K562 (cell line): ENCODE measurements around the gene EMX1.

ENCODE experiments used
- CTCFL ChIP-seq: IDR thresholded peaks from 2 replicates; pipeline ENCODE4 v1.6.1; 2011; ENCODE audit warnings: borderline replicate concordance, low read depth, mild to moderate bottlenecking, moderate library complexity, low read length; ENCODE audit not compliant: insufficient read depth, poor library complexity, severe bottlenecking
- EP300 ChIP-seq: IDR thresholded peaks from 2 replicates; pipeline ENCODE4 v1.6.1; 2012; ENCODE audit warnings: low read length, improper control_type of control experiment
- JUN ChIP-seq, 2 experiments: sonication (generic) in 1 of 2; formaldehyde crosslinking in 1 of 2; IDR thresholded peaks; 2 replicates each; pipeline versions ENCODE4 v1.6.1 to v1.8.0; 2012 to 2022; ENCODE audit warnings: borderline replicate concordance in 2 of 2, mild to moderate bottlenecking in 2 of 2, improper control_type of control experiment in 1 of 2, low read depth in 1 of 2, low read length in 1 of 2, missing genetic modification reagents in 1 of 2
- JUND ChIP-seq, 2 experiments: IDR thresholded peaks; 2 replicates in 1 of 2; 3 replicates in 1 of 2; pipeline ENCODE4 v1.6.1; 2011; ENCODE audit warnings: borderline replicate concordance in 2 of 2, low read depth in 2 of 2, low read length in 2 of 2, improper control_type of control experiment in 1 of 2, missing biosample characterization in 1 of 2, missing genetic modification characterization in 1 of 2, missing genetic modification reagents in 1 of 2
- POLR2A ChIP-seq: fragments of 450-650 bp; conservative IDR thresholded peaks from 2 replicates; pipeline ENCODE4 v1.6.1; 2016
- ZNF551 ChIP-seq: fragments of 250-450 bp; sonication (Bioruptor Pico); IDR thresholded peaks from 2 replicates; pipeline ENCODE4 v1.5.0; 2021; ENCODE audit warnings: mild to moderate bottlenecking, moderate library complexity
- TF ChIP-seq, protein P1 (sequence below), 3 experiments: IDR thresholded peaks in 2 of 3; conservative IDR thresholded peaks in 1 of 3; 2 replicates each; pipeline ENCODE4 v1.5.1; 2011 to 2012; ENCODE audit warnings: low read length in 3 of 3, mild to moderate bottlenecking in 3 of 3, control low read depth in 2 of 3, improper control_type of control experiment in 1 of 3, inconsistent platforms in 1 of 3, low read depth in 1 of 3, mixed read lengths in 1 of 3, moderate library complexity in 1 of 3; ENCODE audit not compliant: insufficient read depth in 2 of 3
- TF ChIP-seq, protein P2 (sequence below): fragments of 450-650 bp; formaldehyde crosslinking; IDR thresholded peaks from 2 replicates; pipeline ENCODE4 v1.4.0; 2022; ENCODE audit warnings: missing genetic modification characterization

GRCh38 chr2:72964146-72964525 is 46.8 kb downstream of the EMX1 start:
- TF ChIP-seq, protein P1, sequence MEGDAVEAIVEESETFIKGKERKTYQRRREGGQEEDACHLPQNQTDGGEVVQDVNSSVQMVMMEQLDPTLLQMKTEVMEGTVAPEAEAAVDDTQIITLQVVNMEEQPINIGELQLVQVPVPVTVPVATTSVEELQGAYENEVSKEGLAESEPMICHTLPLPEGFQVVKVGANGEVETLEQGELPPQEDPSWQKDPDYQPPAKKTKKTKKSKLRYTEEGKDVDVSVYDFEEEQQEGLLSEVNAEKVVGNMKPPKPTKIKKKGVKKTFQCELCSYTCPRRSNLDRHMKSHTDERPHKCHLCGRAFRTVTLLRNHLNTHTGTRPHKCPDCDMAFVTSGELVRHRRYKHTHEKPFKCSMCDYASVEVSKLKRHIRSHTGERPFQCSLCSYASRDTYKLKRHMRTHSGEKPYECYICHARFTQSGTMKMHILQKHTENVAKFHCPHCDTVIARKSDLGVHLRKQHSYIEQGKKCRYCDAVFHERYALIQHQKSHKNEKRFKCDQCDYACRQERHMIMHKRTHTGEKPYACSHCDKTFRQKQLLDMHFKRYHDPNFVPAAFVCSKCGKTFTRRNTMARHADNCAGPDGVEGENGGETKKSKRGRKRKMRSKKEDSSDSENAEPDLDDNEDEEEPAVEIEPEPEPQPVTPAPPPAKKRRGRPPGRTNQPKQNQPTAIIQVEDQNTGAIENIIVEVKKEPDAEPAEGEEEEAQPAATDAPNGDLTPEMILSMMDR (IDR thresholded peaks at IDR 0.05 in 2 of 3, conservative IDR thresholded peaks at IDR 0.05 in 1 of 3; ENCODE audit: insufficient read depth in 2 of 3, low read depth in 1 of 3, low read length in 3 of 3): no peak
- TF ChIP-seq EP300 (no peak), ZNF551 (CRISPR knock-in tag) (no peak), CTCFL (no peak), JUN (IDR thresholded peaks at IDR 0.05; ENCODE audit: borderline replicate concordance, low read depth, low read length) (no peak), JUN (CRISPR knock-in tag; IDR thresholded peaks at IDR 0.05; ENCODE audit: borderline replicate concordance) (no peak), POLR2A (no peak), JUND (IDR thresholded peaks at IDR 0.05; ENCODE audit: borderline replicate concordance, low read depth, low read length) (no peak), JUND (tag; IDR thresholded peaks at IDR 0.05; ENCODE audit: borderline replicate concordance, low read depth, low read length) (no peak)
- TF ChIP-seq, protein P2, sequence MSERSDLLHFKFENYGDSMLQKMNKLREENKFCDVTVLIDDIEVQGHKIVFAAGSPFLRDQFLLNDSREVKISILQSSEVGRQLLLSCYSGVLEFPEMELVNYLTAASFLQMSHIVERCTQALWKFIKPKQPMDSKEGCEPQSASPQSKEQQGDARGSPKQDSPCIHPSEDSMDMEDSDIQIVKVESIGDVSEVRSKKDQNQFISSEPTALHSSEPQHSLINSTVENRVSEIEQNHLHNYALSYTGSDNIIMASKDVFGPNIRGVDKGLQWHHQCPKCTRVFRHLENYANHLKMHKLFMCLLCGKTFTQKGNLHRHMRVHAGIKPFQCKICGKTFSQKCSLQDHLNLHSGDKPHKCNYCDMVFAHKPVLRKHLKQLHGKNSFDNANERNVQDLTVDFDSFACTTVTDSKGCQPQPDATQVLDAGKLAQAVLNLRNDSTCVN (CRISPR knock-in tag): no peak
